Ishikawa (cell line): ENCODE data around the gene GNPTAB.

Experiments used
- CEBPB ChIP-seq: IDR thresholded peaks from 2 replicates; pipeline ENCODE4 v1.6.1; 2012
- CREB1 ChIP-seq: IDR thresholded peaks from 2 replicates; pipeline ENCODE4 v1.6.1; 2012; ENCODE audit warnings: low read depth
- EGR1 ChIP-seq: IDR thresholded peaks from 2 replicates; pipeline ENCODE4 v1.6.1; 2012
- EP300 ChIP-seq: IDR thresholded peaks from 2 replicates; pipeline ENCODE4 v1.6.1; 2012; ENCODE audit warnings: borderline replicate concordance
- FOXM1 ChIP-seq: IDR thresholded peaks from 2 replicates; pipeline ENCODE4 v1.6.1; 2012; ENCODE audit warnings: low read depth, borderline replicate concordance
- MAX ChIP-seq: IDR thresholded peaks from 2 replicates; pipeline ENCODE4 v1.6.1; 2012
- NFIC ChIP-seq: IDR thresholded peaks from 2 replicates; pipeline ENCODE4 v1.6.1; 2012
- RAD21 ChIP-seq: IDR thresholded peaks from 2 replicates; pipeline ENCODE4 v1.6.1; 2012; ENCODE audit warnings: low read depth
- REST ChIP-seq: IDR thresholded peaks from 2 replicates; pipeline ENCODE4 v1.6.1; 2012; ENCODE audit warnings: low read depth, mild to moderate bottlenecking
- TAF1 ChIP-seq: IDR thresholded peaks from 2 replicates; pipeline ENCODE4 v1.6.1; 2012; ENCODE audit warnings: low read depth, mild to moderate bottlenecking
- TCF12 ChIP-seq: IDR thresholded peaks from 2 replicates; pipeline ENCODE4 v1.6.1; 2012; ENCODE audit warnings: low read depth
- TEAD4 ChIP-seq: IDR thresholded peaks from 2 replicates; pipeline ENCODE4 v1.6.1; 2012
- USF1 ChIP-seq: IDR thresholded peaks from 2 replicates; pipeline ENCODE4 v1.6.1; 2012
- YY1 ChIP-seq: IDR thresholded peaks from 2 replicates; pipeline ENCODE4 v1.6.1; 2012; ENCODE audit warnings: low read depth
- ZBTB7A ChIP-seq: IDR thresholded peaks from 2 replicates; pipeline ENCODE4 v1.6.1; 2012; ENCODE audit warnings: low read depth

GNPTAB gene

GRCh38 chr12:101828463-101829196 is 2.1 kb downstream of the GNPTAB start:
- no peak for TF ChIP-seq EGR1
- no peak for TF ChIP-seq NFIC
- no peak for TF ChIP-seq TEAD4
- TF ChIP-seq USF1, result no peak
- TF ChIP-seq RAD21, result no peak
- no peak for TF ChIP-seq FOXM1
- TF ChIP-seq MAX, result no peak
- TF ChIP-seq TAF1, result no peak
- TF ChIP-seq EP300, result no peak
- TF ChIP-seq CREB1, result no peak
- TF ChIP-seq TCF12, result no peak
- no peak for TF ChIP-seq YY1
- TF ChIP-seq CEBPB, result no peak
- TF ChIP-seq REST, result no peak
- no peak for TF ChIP-seq ZBTB7A

GRCh38 chr12:101826766-101827368 is 3.9 kb downstream of the GNPTAB start:
- TF ChIP-seq TCF12 (no peak), CREB1 (no peak), REST (no peak), MAX (no peak), USF1 (no peak), NFIC (no peak), EP300 (no peak), ZBTB7A (no peak), EGR1 (no peak), TAF1 (no peak), FOXM1 (no peak), YY1 (no peak), TEAD4 (no peak), CEBPB (no peak), RAD21 (no peak)

- no peak for TF ChIP-seq EGR1
- TF ChIP-seq RAD21, result no peak
- TF ChIP-seq ZBTB7A, result no peak
- TF ChIP-seq EP300, result no peak
- TF ChIP-seq TAF1, result no peak
- no peak for TF ChIP-seq USF1
- no peak for TF ChIP-seq REST
- no peak for TF ChIP-seq CEBPB
- no peak for TF ChIP-seq CREB1
- no peak for TF ChIP-seq FOXM1
Observed at GRCh38 chr12:101824831-101825230, 5.9 kb downstream of the GNPTAB start.
